Coronary artery (tissue), 2 donors: ENCODE results near the gene DNTT.
"Not testable (repeated sequence)": the region's sequence is repeated elsewhere in the genome, so short reads cannot be mapped to it uniquely, and the experiment has no call there.

ENCODE experiments used
- DNase-seq: peaks from one replicate; pipeline ENCODE4 v3.0.0-alpha.2; 2017; ENCODE audit warnings: low spot score
- H3K27ac ChIP-seq, 2 donors: fragments of 200-600 bp; sonication (generic); one replicate each; pipeline ENCODE4 v1.5.1; 2016 to 2019
- H3K4me3 ChIP-seq: fragments of 200-600 bp; sonication (generic); 2 replicates; pipeline ENCODE4 v1.5.1; 2016; ENCODE audit warnings: mild to moderate bottlenecking, moderate library complexity
- CTCF ChIP-seq: fragments of 200-600 bp; sonication (generic); IDR thresholded peaks from one replicate; pipeline ENCODE4 v1.5.1; 2019; ENCODE audit warnings: antibody characterized with exemption

DNTT gene

GRCh38 chr10:96297486-96297885, 6.7 kb upstream of the DNTT start:
- no peak for DNase-seq
- no peak for TF ChIP-seq CTCF
- Histone ChIP-seq H3K27ac (no peak overlapping the region), H3K4me3 (no peak overlapping the region)

- TF ChIP-seq CTCF: no peak
- Histone ChIP-seq H3K27ac (no peak overlapping the region), H3K4me3 (no peak overlapping the region)
- no peak for DNase-seq
Observed at GRCh38 chr10:96298362-96298761, 5.9 kb upstream of the DNTT start.

GRCh38 chr10:96299383-96299782, 4.9 kb upstream of the DNTT start:
- Histone ChIP-seq H3K4me3 (no peak overlapping the region), H3K27ac (no peak overlapping the region)
- TF ChIP-seq CTCF: no peak
- no peak for DNase-seq

- TF ChIP-seq CTCF: no peak
- DNase-seq: no peak
- Histone ChIP-seq H3K4me3 (no peak overlapping the region), H3K27ac (no peak overlapping the region)
Observed at GRCh38 chr10:96301616-96302015, 2.6 kb upstream of the DNTT start.

GRCh38 chr10:96305019-96305418, 785 bp downstream of the DNTT start:
- no peak for DNase-seq
- no peak overlapping the region for H3K4me3 ChIP-seq
- TF ChIP-seq CTCF: no peak

GRCh38 chr10:96306516-96306915, 2.3 kb downstream of the DNTT start:
- DNase-seq: no peak
- Histone ChIP-seq H3K27ac (no peak overlapping the region), H3K4me3 (no peak overlapping the region)
- TF ChIP-seq CTCF: no peak

More at GRCh38 chr10:96305019-96305418, 785 bp downstream of the DNTT start:
- H3K27ac ChIP-seq: no peak overlapping the region

- not testable (repeated sequence) for H3K4me3 ChIP-seq, DNase-seq, H3K27ac ChIP-seq
Observed at GRCh38 chr10:96308854-96309253, 4.6 kb downstream of the DNTT start.
